Neural progenitor cell (in vitro differentiated cells): ENCODE results near the gene MYO1A. TPM values are rescaled to one million over a fixed set of nuclear protein-coding genes. Genes with fewer than 3 reads are reported as not detected.

Source experiments
- DNase-seq: peaks from one replicate; pipeline ENCODE4 v3.0.0-alpha.2; 2016; ENCODE audit warnings: low spot score
- H2AFZ ChIP-seq: fragments of 200-600 bp; sonication (generic); replicated peaks from 2 replicates; pipeline ENCODE4 v1.6.1; 2016; ENCODE audit warnings: antibody characterized with exemption
- H3F3A ChIP-seq: fragments of 200-600 bp; sonication (generic); 2 replicates; pipeline ENCODE4 v1.6.1; 2016; ENCODE audit warnings: antibody characterized with exemption, low read depth
- H3K27ac ChIP-seq: fragments of 200-600 bp; sonication (generic); 2 replicates; pipeline ENCODE4 v1.5.1; 2016; ENCODE audit warnings: mild to moderate bottlenecking
- H3K27me3 ChIP-seq: fragments of 200-600 bp; sonication (generic); 2 replicates; pipeline ENCODE4 v1.6.1; 2016; ENCODE audit warnings: mild to moderate bottlenecking, moderate library complexity
- H3K36me3 ChIP-seq: fragments of 200-600 bp; sonication (generic); 2 replicates; pipeline ENCODE4 v1.5.1; 2016
- H3K4me1 ChIP-seq: fragments of 200-600 bp; sonication (generic); 2 replicates; pipeline ENCODE4 v1.6.1; 2016; ENCODE audit warnings: mixed run types
- H3K4me2 ChIP-seq: fragments of 200-600 bp; sonication (generic); 2 replicates; pipeline ENCODE4 v1.6.1; 2016
- H3K4me3 ChIP-seq: fragments of 200-600 bp; sonication (generic); 2 replicates; pipeline ENCODE4 v1.5.1; 2016
- H3K79me2 ChIP-seq: fragments of 200-600 bp; sonication (generic); 2 replicates; pipeline ENCODE4 v1.6.1; 2016; ENCODE audit warnings: low read depth
- H3K9ac ChIP-seq: fragments of 200-600 bp; sonication (generic); 2 replicates; pipeline ENCODE4 v1.6.1; 2016
- H3K9me3 ChIP-seq: fragments of 200-600 bp; sonication (generic); 2 replicates; pipeline ENCODE4 v1.5.1; 2016; ENCODE audit warnings: low read depth
- H4K20me1 ChIP-seq: fragments of 200-600 bp; sonication (generic); 2 replicates; pipeline ENCODE4 v1.6.1; 2016; ENCODE audit warnings: low read depth
- H3K27ac Mint-ChIP-seq: 3 replicates; pipeline ENCODE4 v1.8.0; 2021; ENCODE audit warnings: mixed read lengths
- H3K27me3 Mint-ChIP-seq: 2 replicates; pipeline ENCODE4 v1.8.0; 2022; ENCODE audit warnings: low read depth, mild to moderate bottlenecking, inconsistent platforms, moderate library complexity, mixed read lengths; ENCODE audit not compliant: insufficient read depth
- H3K36me3 Mint-ChIP-seq: 3 replicates; pipeline ENCODE4 v1.8.0; 2021; ENCODE audit warnings: mixed read lengths
- H3K4me1 Mint-ChIP-seq: 3 replicates; pipeline ENCODE4 v1.8.0; 2021; ENCODE audit warnings: mixed read lengths
- H3K4me3 Mint-ChIP-seq: 3 replicates; pipeline ENCODE4 v1.8.0; 2021; ENCODE audit warnings: mild to moderate bottlenecking, moderate library complexity, mixed read lengths
- H3K9me3 Mint-ChIP-seq: 3 replicates; pipeline ENCODE4 v1.8.0; 2020; ENCODE audit warnings: mixed read lengths
- CTCF ChIP-seq: fragments of 200-600 bp; sonication (generic); IDR thresholded peaks from 2 replicates; pipeline ENCODE4 v1.5.1; 2017; ENCODE audit warnings: antibody characterized with exemption, mild to moderate bottlenecking
- EZH2 ChIP-seq: fragments of 200-600 bp; sonication (generic); IDR thresholded peaks from 2 replicates; pipeline ENCODE4 v1.6.1; 2017; ENCODE audit warnings: antibody characterized with exemption, mild to moderate bottlenecking, moderate library complexity
- EZH2phosphoT487 ChIP-seq: fragments of 200-600 bp; sonication (generic); IDR thresholded peaks from 2 replicates; pipeline ENCODE4 v1.6.1; 2017; ENCODE audit warnings: antibody characterized with exemption
- total RNA-seq: library from RNA; depleted of rRNA; stranded (reverse); fragments of >200 nt; gene quantifications from 2 replicates; pipeline ENCODE4 v1.2.3, GENCODE V29; 2015; ENCODE audit warnings: low replicate concordance

Gene MYO1A
- total RNA-seq, 1 donor from 2014 or later = not detected

- Histone ChIP-seq H3K27me3 (no peaks in the 10 kb centered on the region), H4K20me1 (no peaks in the 10 kb centered on the region), H3K79me2 (no peaks in the 10 kb centered on the region), H3K27ac (no peak overlapping the region), H3K4me2 (no peak overlapping the region), H3K9me3 (no peaks in the 10 kb centered on the region), H3K4me1 (peaks cover 4% of the 10 kb centered on the region), H3K4me3 (no peak overlapping the region), H3K36me3 (no peaks in the 10 kb centered on the region), H2AFZ (no peak overlapping the region), H3F3A (peaks cover 3% of the 10 kb centered on the region), H3K9ac (no peak overlapping the region)
- H3K36me3 Mint-ChIP-seq = no peaks in the 10 kb centered on the region
- no peak overlapping the region for H3K27ac Mint-ChIP-seq
- H3K4me1 Mint-ChIP-seq = no peaks in the 10 kb centered on the region
- peaks cover 15% of the 10 kb centered on the region for H3K27me3 Mint-ChIP-seq
- H3K9me3 Mint-ChIP-seq = peaks cover 2% of the 10 kb centered on the region
- DNase-seq = no peak
- no peak overlapping the region for H3K4me3 Mint-ChIP-seq
- TF ChIP-seq CTCF (no peak), EZH2 (no peak), EZH2phosphoT487 (no peak)
Measured at GRCh38 chr12:57039016-57039798, 10.7 kb downstream of the MYO1A start.

- Mint-ChIP-seq H3K27ac (no peak overlapping the region), H3K4me1 (no peaks in the 10 kb centered on the region), H3K4me3 (no peak overlapping the region), H3K36me3 (no peaks in the 10 kb centered on the region), H3K9me3 (peaks cover 2% of the 10 kb centered on the region), H3K27me3 (peaks cover 10% of the 10 kb centered on the region)
- no peaks in the 10 kb centered on the region for H3K27me3 ChIP-seq
- TF ChIP-seq CTCF = no peak
- TF ChIP-seq EZH2phosphoT487 = no peak
- no peak overlapping the region for H3K9ac ChIP-seq
- H3F3A ChIP-seq = peaks cover 3% of the 10 kb centered on the region
- no peak for DNase-seq
- H3K79me2 ChIP-seq = no peaks in the 10 kb centered on the region
- no peaks in the 10 kb centered on the region for H3K36me3 ChIP-seq
- H2AFZ ChIP-seq = no peak overlapping the region
- no peak overlapping the region for H3K4me2 ChIP-seq
- no peak overlapping the region for H3K4me3 ChIP-seq
- no peaks in the 10 kb centered on the region for H3K9me3 ChIP-seq
- no peak overlapping the region for H3K27ac ChIP-seq
- no peaks in the 10 kb centered on the region for H4K20me1 ChIP-seq
- peaks cover 4% of the 10 kb centered on the region for H3K4me1 ChIP-seq
Measured at GRCh38 chr12:57037264-57037663, 12.7 kb downstream of the MYO1A start.

GRCh38 chr12:57033431-57033830 lies 16.5 kb downstream of the MYO1A start:
- Histone ChIP-seq H3K27ac (no peak overlapping the region), H3K27me3 (no peaks in the 10 kb centered on the region), H3K36me3 (no peaks in the 10 kb centered on the region), H3K4me3 (no peak overlapping the region), H3K9me3 (no peaks in the 10 kb centered on the region), H3K9ac (no peak overlapping the region), H3K4me1 (peaks cover 7% of the 10 kb centered on the region), H3F3A (peaks cover 7% of the 10 kb centered on the region), H4K20me1 (no peaks in the 10 kb centered on the region), H2AFZ (no peak overlapping the region), H3K79me2 (no peaks in the 10 kb centered on the region), H3K4me2 (no peak overlapping the region)
- Mint-ChIP-seq H3K9me3 (no peaks in the 10 kb centered on the region), H3K4me3 (no peak overlapping the region), H3K36me3 (no peaks in the 10 kb centered on the region), H3K27me3 (peaks cover 7% of the 10 kb centered on the region), H3K4me1 (peaks cover 2% of the 10 kb centered on the region), H3K27ac (no peak overlapping the region)
- TF ChIP-seq CTCF = no peak
- no peak for DNase-seq
